MM.1S (cell line): ENCODE measurements around the gene CCL2.
A peak's percentile ranks its signal among the peaks of the same experiment; 100 is the strongest.

Source experiments
- DNase-seq: peaks from one replicate; pipeline ENCODE4 v3.0.0-alpha.2; 2015
- H2AFZ ChIP-seq: fragments of 300-600 bp; sonication (generic); 2 replicates; pipeline ENCODE4 v1.6.0; 2016; ENCODE audit warnings: antibody characterized with exemption, low read length
- H3F3A ChIP-seq: fragments of 300-600 bp; sonication (generic); 2 replicates; pipeline ENCODE4 v1.6.1; 2016; ENCODE audit warnings: mild to moderate bottlenecking, antibody characterized with exemption, low read length, moderate library complexity, mixed read lengths; ENCODE audit not compliant: insufficient read depth
- H3K27ac ChIP-seq: fragments of 300-600 bp; sonication (generic); 2 replicates; pipeline ENCODE4 v1.5.1; 2016; ENCODE audit warnings: mild to moderate bottlenecking, low read length
- H3K27me3 ChIP-seq: fragments of 300-600 bp; sonication (generic); replicated peaks from 2 replicates; pipeline ENCODE4 v1.6.0; 2016; ENCODE audit warnings: low read length; ENCODE audit not compliant: insufficient read depth
- H3K36me3 ChIP-seq: fragments of 300-600 bp; sonication (generic); replicated peaks from 2 replicates; pipeline ENCODE4 v1.6.1; 2016; ENCODE audit warnings: mild to moderate bottlenecking, low read length, mixed read lengths; ENCODE audit not compliant: insufficient read depth
- H3K4me1 ChIP-seq: fragments of 300-600 bp; sonication (generic); 2 replicates; pipeline ENCODE4 v1.6.1; 2016; ENCODE audit warnings: low read length, mixed read lengths
- H3K4me2 ChIP-seq: fragments of 300-600 bp; sonication (generic); 2 replicates; pipeline ENCODE4 v1.6.0; 2016; ENCODE audit warnings: low read depth, low read length
- H3K4me3 ChIP-seq: fragments of 300-600 bp; sonication (generic); 2 replicates; pipeline ENCODE4 v1.5.1; 2016; ENCODE audit warnings: low read length, mixed read lengths
- H3K79me2 ChIP-seq: fragments of 300-600 bp; sonication (generic); 2 replicates; pipeline ENCODE4 v1.6.1; 2016; ENCODE audit warnings: mixed run types, low read length, mixed read lengths
- H3K9ac ChIP-seq: fragments of 300-600 bp; sonication (generic); 2 replicates; pipeline ENCODE4 v1.6.1; 2016; ENCODE audit warnings: low read length, mixed read lengths
- H3K9me2 ChIP-seq: fragments of 300-600 bp; sonication (generic); replicated peaks from 2 replicates; pipeline ENCODE4 v1.6.1; 2016; ENCODE audit warnings: mild to moderate bottlenecking, low read length, mixed read lengths; ENCODE audit not compliant: insufficient read depth
- H3K9me3 ChIP-seq: fragments of 300-600 bp; sonication (generic); replicated peaks from 2 replicates; pipeline ENCODE4 v1.6.1; 2016; ENCODE audit warnings: mild to moderate bottlenecking, low read length, mixed read lengths; ENCODE audit not compliant: insufficient read depth
- H4K20me1 ChIP-seq: fragments of 300-600 bp; sonication (generic); 2 replicates; pipeline ENCODE4 v1.6.1; 2016; ENCODE audit warnings: mild to moderate bottlenecking, low read length, moderate library complexity, mixed read lengths; ENCODE audit not compliant: insufficient read depth
- CTCF ChIP-seq: fragments of 300-600 bp; sonication (generic); IDR thresholded peaks from 2 replicates; pipeline ENCODE4 v1.5.1; 2016; ENCODE audit warnings: antibody characterized with exemption, low read length, mixed read lengths
- EZH2 ChIP-seq: fragments of 300-600 bp; sonication (generic); optimal IDR thresholded peaks from 2 replicates; pipeline ENCODE3; 2017; ENCODE audit warnings: low read depth, mild to moderate bottlenecking, antibody characterized with exemption, low read length, mixed read lengths
- EZH2phosphoT487 ChIP-seq: fragments of 300-600 bp; sonication (generic); IDR thresholded peaks from 2 replicates; pipeline ENCODE4 v1.6.1; 2018; ENCODE audit warnings: antibody characterized with exemption, low read length

Gene CCL2

GRCh38 chr17:34249061-34249460, 6.0 kb upstream of the CCL2 start:
- no peaks in the 10 kb centered on the region for H4K20me1 ChIP-seq
- no peak overlapping the region for H2AFZ ChIP-seq
- no peaks in the 10 kb centered on the region for H3K9me2 ChIP-seq
- H3K27ac ChIP-seq: no peak overlapping the region
- no peak overlapping the region for H3K4me2 ChIP-seq
- H3K4me3 ChIP-seq: no peak overlapping the region
- no peaks in the 10 kb centered on the region for H3K27me3 ChIP-seq
- no peaks in the 10 kb centered on the region for H3K9me3 ChIP-seq
- H3K9ac ChIP-seq: no peak overlapping the region
- no peaks in the 10 kb centered on the region for H3K79me2 ChIP-seq
- no peaks in the 10 kb centered on the region for H3K36me3 ChIP-seq
- DNase-seq: no peak
- H3K4me1 ChIP-seq: 0 out of 2 replicates have a peak, but pooled peaks cover 7% of the 10 kb centered on the region
- no peak for TF ChIP-seq CTCF
- no peak for TF ChIP-seq EZH2phosphoT487
- no peak for TF ChIP-seq EZH2
- no peaks in the 10 kb centered on the region for H3F3A ChIP-seq

- no peaks in the 10 kb centered on the region for H3K27me3 ChIP-seq
- H3K9me3 ChIP-seq: no peaks in the 10 kb centered on the region
- no peaks in the 10 kb centered on the region for H3F3A ChIP-seq
- no peak overlapping the region for H3K4me2 ChIP-seq
- no peaks in the 10 kb centered on the region for H3K79me2 ChIP-seq
- H3K36me3 ChIP-seq: no peaks in the 10 kb centered on the region
- no peak overlapping the region for H3K9ac ChIP-seq
- DNase-seq: peak; percentile 49
- TF ChIP-seq CTCF: no peak
- TF ChIP-seq EZH2: no peak
- TF ChIP-seq EZH2phosphoT487: no peak
- H2AFZ ChIP-seq: no peak overlapping the region
- H3K4me1 ChIP-seq: peaks cover 8% of the 10 kb centered on the region; the same call in 1 of the 2 replicates
- no peaks in the 10 kb centered on the region for H3K9me2 ChIP-seq
- no peaks in the 10 kb centered on the region for H4K20me1 ChIP-seq
- no peak overlapping the region for H3K27ac ChIP-seq
- H3K4me3 ChIP-seq: no peak overlapping the region
Observed at GRCh38 chr17:34249478-34249877, 5.6 kb upstream of the CCL2 start.

- no peaks in the 10 kb centered on the region for H3K9me3 ChIP-seq
- no peak overlapping the region for H3K9ac ChIP-seq
- H3K27me3 ChIP-seq: no peaks in the 10 kb centered on the region
- H2AFZ ChIP-seq: no peak overlapping the region
- no peaks in the 10 kb centered on the region for H3F3A ChIP-seq
- peaks cover 22% of the 10 kb centered on the region for H3K4me1 ChIP-seq
- H3K4me2 ChIP-seq: no peak overlapping the region
- H4K20me1 ChIP-seq: no peaks in the 10 kb centered on the region
- no peaks in the 10 kb centered on the region for H3K79me2 ChIP-seq
- H3K9me2 ChIP-seq: no peaks in the 10 kb centered on the region
- no peak for DNase-seq
- no peak overlapping the region for H3K27ac ChIP-seq
- H3K36me3 ChIP-seq: no peaks in the 10 kb centered on the region
- H3K4me3 ChIP-seq: no peak overlapping the region
- TF ChIP-seq CTCF: no peak
- TF ChIP-seq EZH2phosphoT487: no peak
- TF ChIP-seq EZH2: no peak
Observed at GRCh38 chr17:34251186-34251585, 3.9 kb upstream of the CCL2 start.
